ENCODE measurements around the gene TMEM270.
"Not testable (repeated sequence)": the region's sequence is repeated elsewhere in the genome, so short reads cannot be mapped to it uniquely, and the experiment has no call there.

TMEM270 gene, protein sequence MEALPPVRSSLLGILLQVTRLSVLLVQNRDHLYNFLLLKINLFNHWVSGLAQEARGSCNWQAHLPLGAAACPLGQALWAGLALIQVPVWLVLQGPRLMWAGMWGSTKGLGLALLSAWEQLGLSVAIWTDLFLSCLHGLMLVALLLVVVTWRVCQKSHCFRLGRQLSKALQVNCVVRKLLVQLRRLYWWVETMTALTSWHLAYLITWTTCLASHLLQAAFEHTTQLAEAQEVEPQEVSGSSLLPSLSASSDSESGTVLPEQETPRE

DNA sequence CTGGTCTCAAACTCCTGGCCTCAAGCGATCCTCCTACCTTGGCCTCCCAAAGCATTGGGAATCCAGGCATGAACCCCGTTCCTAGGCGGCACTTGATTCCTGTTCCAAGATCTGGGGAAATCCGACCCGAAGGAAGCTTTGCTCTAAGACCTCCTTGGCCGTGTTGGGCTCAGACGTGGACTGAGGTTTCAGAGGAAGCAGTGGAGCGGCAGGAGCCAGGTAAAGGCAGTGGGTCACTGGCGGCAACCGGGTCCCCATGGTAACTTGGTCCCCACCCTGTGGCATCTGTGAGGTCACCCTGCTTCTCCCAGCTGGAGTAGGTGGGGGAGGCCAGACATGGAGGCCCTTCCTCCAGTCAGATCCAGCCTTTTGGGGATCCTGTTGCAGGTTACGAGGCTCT, at the start of gene TMEM270:
TSS of gene TMEM270 (plus strand) at position 301 of the 400 bp plus-strand sequence. CDS start at position 337, 36 bp downstream.
- TF ChIP-seq, protein P1, sequence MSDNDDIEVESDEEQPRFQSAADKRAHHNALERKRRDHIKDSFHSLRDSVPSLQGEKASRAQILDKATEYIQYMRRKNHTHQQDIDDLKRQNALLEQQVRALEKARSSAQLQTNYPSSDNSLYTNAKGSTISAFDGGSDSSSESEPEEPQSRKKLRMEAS (IDR thresholded peaks at IDR 0.05; ENCODE audit: low read depth, low read length) = no peak
- no peak within 1 kb of the TSS for H3K4me3 ChIP-seq (ENCODE audit: low read depth, low read length)
- no peak for DNase-seq (ENCODE audit: low read depth)

DNA sequence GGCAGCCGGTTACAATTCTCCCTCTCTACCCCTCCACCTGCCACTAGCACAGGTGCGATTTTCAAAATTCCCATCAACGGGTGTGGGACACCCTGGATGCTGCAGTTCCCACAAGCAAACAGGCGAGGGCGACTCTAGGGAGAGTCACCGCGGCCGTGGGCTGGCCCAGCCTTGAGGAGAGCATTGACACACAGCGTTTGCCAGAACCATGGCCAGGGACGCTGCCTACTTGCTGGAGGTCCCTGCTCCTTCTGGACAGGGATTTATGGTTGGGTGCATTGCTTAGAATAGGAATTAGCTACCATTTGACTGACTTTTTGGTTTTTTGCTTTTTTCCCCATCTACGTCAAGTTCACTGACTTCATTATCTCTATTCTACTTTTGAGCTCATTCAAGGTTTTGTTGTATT, 49.2 kb upstream of the TMEM270 start:
- TF ChIP-seq, protein P1 (IDR thresholded peaks at IDR 0.05; ENCODE audit: low read depth, low read length) = no peak
- TF ChIP-seq, protein P2, sequence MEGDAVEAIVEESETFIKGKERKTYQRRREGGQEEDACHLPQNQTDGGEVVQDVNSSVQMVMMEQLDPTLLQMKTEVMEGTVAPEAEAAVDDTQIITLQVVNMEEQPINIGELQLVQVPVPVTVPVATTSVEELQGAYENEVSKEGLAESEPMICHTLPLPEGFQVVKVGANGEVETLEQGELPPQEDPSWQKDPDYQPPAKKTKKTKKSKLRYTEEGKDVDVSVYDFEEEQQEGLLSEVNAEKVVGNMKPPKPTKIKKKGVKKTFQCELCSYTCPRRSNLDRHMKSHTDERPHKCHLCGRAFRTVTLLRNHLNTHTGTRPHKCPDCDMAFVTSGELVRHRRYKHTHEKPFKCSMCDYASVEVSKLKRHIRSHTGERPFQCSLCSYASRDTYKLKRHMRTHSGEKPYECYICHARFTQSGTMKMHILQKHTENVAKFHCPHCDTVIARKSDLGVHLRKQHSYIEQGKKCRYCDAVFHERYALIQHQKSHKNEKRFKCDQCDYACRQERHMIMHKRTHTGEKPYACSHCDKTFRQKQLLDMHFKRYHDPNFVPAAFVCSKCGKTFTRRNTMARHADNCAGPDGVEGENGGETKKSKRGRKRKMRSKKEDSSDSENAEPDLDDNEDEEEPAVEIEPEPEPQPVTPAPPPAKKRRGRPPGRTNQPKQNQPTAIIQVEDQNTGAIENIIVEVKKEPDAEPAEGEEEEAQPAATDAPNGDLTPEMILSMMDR (IDR thresholded peaks at IDR 0.05; ENCODE audit: low read depth, low read length) = peak; percentile 94
- no peak overlapping the region for H3K4me3 ChIP-seq (ENCODE audit: low read depth, low read length)
- peak; percentile 71 for DNase-seq (ENCODE audit: low read depth)

DNA sequence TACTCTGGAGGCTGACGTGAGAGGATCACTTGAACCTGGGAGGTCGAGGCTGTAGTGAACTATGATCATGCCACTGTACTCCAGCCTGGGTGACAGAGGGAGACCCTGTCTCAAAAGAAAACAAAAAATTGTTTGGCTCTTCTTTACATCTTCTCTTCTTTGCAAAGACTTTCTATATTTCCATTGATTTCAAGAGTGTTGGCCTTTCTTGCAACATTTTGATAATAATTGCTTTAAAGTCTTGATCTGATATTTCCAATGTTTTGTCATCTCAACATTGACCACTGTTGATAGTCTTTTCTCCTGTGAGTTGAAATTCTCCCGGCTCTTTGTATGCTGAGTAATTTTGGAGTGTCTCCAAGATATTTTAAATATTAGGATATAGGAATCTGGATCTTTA, 48.0 kb upstream of the TMEM270 start:
- no peak for DNase-seq (ENCODE audit: low read depth)
- TF ChIP-seq, protein P2 (IDR thresholded peaks at IDR 0.05; ENCODE audit: low read depth, low read length) = no peak
- TF ChIP-seq POLR2A (IDR thresholded peaks at IDR 0.05; ENCODE audit: extremely low read depth, insufficient read length) = no peak
- TF ChIP-seq MYC (IDR thresholded peaks at IDR 0.05; ENCODE audit: low read depth, low read length) = no peak
- TF ChIP-seq, protein P1 (IDR thresholded peaks at IDR 0.05; ENCODE audit: low read depth, low read length) = no peak
- no peak overlapping the region for H3K4me3 ChIP-seq (ENCODE audit: low read depth, low read length)

DNA sequence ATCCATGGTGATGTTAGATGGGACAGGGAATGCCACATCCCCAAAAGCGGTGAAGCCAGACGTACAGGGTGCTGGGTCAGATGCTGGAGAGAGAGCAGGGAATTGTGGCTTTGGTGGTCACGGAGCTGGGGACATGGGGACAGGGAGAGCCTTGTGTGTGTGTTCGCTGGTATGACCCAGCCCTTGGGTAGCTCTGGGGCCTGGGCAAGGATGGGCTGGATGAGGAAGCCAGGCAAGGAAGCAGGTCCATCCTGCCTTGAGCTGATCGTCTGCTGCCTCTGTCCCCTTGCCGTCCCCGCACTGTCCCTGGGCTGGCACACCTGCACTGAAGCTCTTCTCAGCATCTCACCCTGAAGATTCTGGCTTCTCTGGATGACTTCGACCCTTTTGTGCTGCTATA, 45.5 kb upstream of the TMEM270 start:
- TF ChIP-seq MYC (IDR thresholded peaks at IDR 0.05; ENCODE audit: low read depth, low read length) (no peak), POLR2A (IDR thresholded peaks at IDR 0.05; ENCODE audit: extremely low read depth, insufficient read length) (no peak)
- TF ChIP-seq, protein P1 (IDR thresholded peaks at IDR 0.05; ENCODE audit: low read depth, low read length) = no peak
- TF ChIP-seq, protein P2 (IDR thresholded peaks at IDR 0.05; ENCODE audit: low read depth, low read length) = no peak
- DNase-seq (ENCODE audit: low read depth) = no peak
- no peak overlapping the region for H3K4me3 ChIP-seq (ENCODE audit: low read depth, low read length)

DNA sequence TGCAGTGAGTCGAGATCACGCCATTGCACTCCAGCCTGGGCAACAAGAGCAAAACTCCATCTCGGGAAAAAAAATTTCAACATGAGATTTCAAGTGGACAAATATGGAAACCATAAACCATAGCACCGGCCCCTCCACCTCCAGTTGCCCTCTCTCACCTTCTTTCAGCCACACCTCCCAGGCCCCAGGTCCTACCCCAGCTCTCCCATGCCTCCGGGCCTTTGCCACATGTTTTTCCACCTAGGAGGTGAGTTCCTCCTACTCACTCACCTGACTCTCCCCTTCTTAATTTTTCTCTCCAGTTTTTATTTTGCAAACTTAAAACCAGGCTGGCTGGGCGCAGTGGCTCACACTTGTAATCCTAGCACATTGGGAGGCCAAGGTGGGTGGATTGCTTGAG, 43.8 kb upstream of the TMEM270 start:
- TF ChIP-seq POLR2A (IDR thresholded peaks at IDR 0.05; ENCODE audit: extremely low read depth, insufficient read length) (no peak), MYC (IDR thresholded peaks at IDR 0.05; ENCODE audit: low read depth, low read length) (no peak)
- TF ChIP-seq, protein P1 (IDR thresholded peaks at IDR 0.05; ENCODE audit: low read depth, low read length) = no peak
- TF ChIP-seq, protein P2 (IDR thresholded peaks at IDR 0.05; ENCODE audit: low read depth, low read length) = no peak
- H3K4me3 ChIP-seq (ENCODE audit: low read depth, low read length) = no peak overlapping the region
- no peak for DNase-seq (ENCODE audit: low read depth)

DNA sequence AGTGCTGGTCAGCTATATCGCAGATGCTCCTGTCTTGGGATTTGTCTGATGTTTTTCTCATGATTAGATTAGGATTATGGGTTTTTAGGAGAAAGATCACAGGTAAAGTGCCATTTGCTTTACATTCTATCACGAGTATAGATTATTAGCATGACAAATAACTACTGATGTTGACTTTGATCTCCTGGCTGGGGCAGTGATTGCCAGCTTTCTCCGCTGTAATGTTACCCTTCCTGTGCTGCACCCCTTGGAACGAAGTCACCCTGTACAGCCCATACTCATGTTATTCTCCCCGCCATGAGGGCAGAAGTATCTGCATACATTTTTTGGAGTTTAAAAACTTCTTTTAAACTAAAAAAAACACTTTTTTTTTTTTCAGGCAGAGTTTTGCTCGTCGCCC, 40.9 kb upstream of the TMEM270 start:
- DNase-seq (ENCODE audit: low read depth) = no peak
- TF ChIP-seq POLR2A (IDR thresholded peaks at IDR 0.05; ENCODE audit: extremely low read depth, insufficient read length) (no peak), MYC (IDR thresholded peaks at IDR 0.05; ENCODE audit: low read depth, low read length) (no peak)
- TF ChIP-seq, protein P1 (IDR thresholded peaks at IDR 0.05; ENCODE audit: low read depth, low read length) = no peak
- no peak overlapping the region for H3K4me3 ChIP-seq (ENCODE audit: low read depth, low read length)

DNA sequence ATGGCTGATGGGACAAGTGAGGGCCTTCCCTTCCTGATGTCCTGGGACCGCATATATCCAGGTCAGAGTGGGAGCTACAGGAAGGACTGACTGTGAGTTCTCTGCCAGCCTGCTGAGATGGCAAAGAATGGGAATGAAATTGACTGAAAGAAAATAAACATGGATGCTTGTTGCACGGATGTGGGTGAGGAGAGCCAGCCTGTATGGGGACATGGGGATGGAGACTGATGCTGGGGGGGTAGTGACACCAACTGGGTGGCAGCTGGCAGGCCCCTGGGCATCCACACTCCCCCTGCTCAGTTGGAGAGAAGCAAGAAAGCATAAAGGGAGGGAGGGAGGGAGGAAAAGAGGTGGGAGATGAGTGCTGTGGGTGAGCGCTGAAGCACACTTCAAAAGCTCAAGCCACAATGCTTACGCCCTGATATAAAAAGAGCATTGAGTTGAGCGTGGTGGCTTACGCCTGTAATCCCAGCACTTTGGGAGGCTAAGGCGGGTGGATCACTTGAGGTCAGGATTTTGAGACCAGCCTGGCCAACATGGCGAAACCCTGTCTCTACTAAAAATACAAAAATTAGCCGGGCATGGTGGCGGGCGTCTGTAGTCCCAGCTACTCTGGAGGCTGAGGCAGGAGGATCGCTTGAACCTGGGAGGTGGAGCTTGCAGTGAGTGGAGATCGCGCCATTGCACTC, 39.2 kb upstream of the TMEM270 start:
- H3K4me3 ChIP-seq (ENCODE audit: low read depth, low read length); DNase-seq (ENCODE audit: low read depth): not testable (repeated sequence)
